NOMO-1 treated with DMSO at 0.1 percent for 48 hours (cell line): ENCODE results near the gene ALS2CL.
A peak's percentile ranks its signal among the peaks of the same experiment; 100 is the strongest.

ENCODE experiments used
- DNase-seq: peaks from one replicate; lab custom pipeline; 2025; ENCODE audit not compliant: unreplicated experiment; lab: John Stamatoyannopoulos, UW

Gene ALS2CL

DNA sequence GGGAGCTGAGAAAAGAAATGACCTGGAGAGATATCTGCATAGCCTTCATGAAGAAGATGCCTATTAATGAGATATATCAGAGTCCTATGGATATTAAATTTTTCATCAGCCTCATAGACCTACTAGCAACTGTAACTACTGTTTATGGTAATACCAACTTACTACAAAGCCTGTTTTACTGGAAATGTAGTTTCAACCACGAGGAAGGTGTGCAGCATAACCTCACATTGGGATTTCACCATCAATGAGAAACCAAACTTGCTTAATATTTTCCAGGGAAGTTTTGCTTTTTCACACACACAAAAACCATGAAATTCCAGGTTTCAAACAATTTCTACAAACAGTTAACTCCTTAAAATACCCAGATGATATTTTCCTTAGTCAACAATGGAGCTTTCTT, 49.8 kb downstream of the ALS2CL start:
- DNase-seq = no peak

GRCh38 chr3:46642971-46643370, 50.5 kb downstream of the ALS2CL start:
- peak; percentile 44 for DNase-seq

DNA sequence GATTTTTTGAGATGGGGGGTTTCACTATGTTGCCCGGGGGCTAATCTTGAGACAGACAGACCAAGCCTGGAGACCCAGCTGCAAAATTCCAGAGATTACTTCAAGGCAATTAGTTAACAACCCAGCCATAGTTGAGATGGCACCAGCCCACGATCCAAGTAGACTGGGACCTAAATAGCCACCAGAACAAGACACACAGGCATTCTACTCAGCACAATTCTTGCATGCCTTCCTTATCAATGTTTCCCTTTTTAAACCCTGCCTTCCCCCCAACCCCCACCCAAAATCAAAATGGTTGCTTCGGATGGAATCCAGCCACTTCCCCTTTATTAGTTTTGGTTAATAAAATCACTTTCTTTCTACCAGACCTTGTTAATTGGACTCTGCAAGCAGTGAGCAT, 52.6 kb downstream of the ALS2CL start:
- peak; percentile 11 for DNase-seq

- no peak for DNase-seq
Measured at GRCh38 chr3:46639221-46639620, 54.3 kb downstream of the ALS2CL start.

GRCh38 chr3:46634856-46635255, 58.6 kb downstream of the ALS2CL start:
- no peak for DNase-seq

GRCh38 chr3:46632792-46633191, 60.7 kb downstream of the ALS2CL start:
- no peak for DNase-seq

DNA sequence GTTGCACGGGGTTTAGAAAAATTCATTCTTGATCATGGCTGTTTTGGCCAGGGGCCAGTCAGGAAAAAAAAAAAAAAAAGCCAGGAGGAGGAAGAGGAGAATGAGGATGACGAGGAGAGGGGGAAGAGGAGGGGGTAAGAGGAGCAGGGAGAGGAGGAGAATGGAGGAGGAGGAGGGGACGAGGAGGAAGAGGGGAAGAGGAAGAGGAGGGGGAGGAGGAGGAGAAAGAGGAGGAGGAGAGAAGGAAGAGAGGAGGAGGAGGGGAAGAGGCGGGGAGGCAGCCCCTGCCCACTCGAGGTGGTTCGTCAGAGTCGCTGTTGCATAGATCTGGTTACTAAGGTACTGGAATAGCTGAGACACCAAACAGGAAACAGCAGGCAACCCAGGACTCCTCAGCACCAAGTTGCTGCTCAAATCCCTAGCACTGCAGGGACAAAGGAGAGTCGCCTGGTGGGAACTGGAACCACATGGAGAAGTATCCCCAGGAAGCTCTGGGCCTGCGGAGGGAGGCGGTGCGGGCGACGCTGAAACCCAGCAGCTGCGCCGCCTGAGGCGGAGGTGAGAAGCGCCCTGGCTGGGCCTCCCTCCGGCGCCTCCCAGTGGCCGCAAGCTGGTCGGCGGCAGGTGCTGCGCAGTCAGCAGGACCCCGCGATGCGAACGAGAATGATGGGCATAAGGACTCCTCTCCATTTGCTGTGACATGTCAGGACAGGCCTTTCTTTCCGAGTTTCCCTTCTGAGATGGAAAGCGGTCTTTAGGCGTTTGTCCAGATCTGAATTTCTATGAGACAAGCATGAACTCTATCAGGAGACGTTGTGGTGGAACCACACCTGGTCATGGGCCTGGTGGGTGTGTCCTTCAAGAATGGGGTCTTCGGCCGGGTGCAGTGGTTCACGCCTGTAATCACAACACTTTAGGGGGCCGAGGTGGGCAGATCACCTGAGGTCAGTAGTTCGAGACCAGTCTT, 63.6 kb downstream of the ALS2CL start:
- peak; percentile 71 for DNase-seq

- DNase-seq = no peak
Measured at GRCh38 chr3:46628901-46629369, 64.5 kb downstream of the ALS2CL start.

DNA sequence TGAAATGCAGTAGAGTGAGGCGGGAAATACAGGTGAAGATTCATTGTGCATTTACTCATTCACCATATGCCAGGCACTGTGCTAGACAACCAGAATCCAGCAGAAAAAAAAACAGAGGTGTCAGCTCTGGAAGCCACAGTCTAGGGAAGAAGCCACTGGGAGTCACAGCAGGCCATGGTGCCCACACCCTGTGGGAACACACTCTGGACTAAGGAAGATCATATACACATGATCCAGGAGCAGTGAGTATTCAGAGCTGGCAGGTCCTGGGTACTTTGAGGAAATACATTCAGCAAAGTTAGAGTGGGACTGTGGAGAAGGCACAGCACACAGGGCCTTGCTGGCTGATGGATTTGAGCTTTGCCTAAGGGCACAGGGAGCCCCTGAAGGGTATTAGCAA, 66.4 kb downstream of the ALS2CL start:
- no peak for DNase-seq

GRCh38 chr3:46626039-46626438, 67.4 kb downstream of the ALS2CL start:
- no peak for DNase-seq

- DNase-seq = no peak
Measured at GRCh38 chr3:46624975-46625490, 68.4 kb downstream of the ALS2CL start.

GRCh38 chr3:46624533-46624932, 68.9 kb downstream of the ALS2CL start:
- no peak for DNase-seq

DNA sequence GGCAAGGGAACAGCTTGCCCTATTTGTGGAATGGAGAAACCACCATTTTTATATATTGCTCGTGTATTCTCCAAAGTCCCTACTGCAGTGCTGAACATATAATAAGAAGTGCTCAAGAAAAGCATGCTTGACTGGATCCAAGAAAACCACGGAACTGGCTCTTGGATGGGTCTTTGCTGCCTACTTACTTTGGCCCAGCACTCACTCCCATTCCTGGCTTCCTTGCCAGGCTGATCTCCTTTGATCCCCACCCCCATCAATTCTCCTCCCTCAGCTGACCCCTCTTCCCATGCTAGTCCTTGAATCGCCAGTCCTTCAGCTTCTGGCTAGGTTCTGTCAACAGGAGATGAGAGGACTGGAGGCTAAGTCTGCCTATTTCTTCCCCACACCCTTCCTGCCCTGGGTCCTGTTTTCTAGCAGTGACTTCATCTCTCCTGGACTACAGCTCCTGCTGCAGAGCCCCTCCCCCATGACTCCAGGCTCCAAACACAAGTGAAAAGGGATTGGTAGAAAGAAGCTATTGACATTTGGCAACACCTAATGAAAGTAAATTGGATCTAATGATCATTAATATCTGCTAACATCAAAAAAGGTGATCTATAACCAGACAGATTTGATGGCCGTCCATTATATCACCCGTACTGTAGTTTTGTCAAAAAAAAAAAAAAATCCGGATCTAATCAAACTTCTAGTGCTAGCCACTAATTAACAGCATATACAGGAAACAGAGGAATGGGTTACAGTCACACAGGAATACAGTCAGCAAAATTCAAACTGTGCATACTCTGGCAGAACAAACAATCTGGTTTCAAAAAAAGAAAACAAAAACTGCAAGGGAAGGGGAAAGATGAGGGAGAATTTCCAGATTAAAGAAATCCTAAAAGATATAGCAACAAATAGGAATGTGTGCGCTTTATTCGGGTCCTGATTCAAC, 73.4 kb downstream of the ALS2CL start:
- DNase-seq = no peak
